Hematopoietic multipotent progenitor cell treated with erythropoietin and hydrocortisone succinate and interleukin-3 and kit ligand, for 15 days (in vitro differentiated cells): ENCODE data around the gene ADAP1.
"Not testable (repeated sequence)": the region's sequence is repeated elsewhere in the genome, so short reads cannot be mapped to it uniquely, and the experiment has no call there.

ENCODE experiments used
- DNase-seq: peaks from one replicate; pipeline ENCODE4 v3.0.0-alpha.2; 2015; ENCODE audit warnings: low spot score

Gene ADAP1

DNA sequence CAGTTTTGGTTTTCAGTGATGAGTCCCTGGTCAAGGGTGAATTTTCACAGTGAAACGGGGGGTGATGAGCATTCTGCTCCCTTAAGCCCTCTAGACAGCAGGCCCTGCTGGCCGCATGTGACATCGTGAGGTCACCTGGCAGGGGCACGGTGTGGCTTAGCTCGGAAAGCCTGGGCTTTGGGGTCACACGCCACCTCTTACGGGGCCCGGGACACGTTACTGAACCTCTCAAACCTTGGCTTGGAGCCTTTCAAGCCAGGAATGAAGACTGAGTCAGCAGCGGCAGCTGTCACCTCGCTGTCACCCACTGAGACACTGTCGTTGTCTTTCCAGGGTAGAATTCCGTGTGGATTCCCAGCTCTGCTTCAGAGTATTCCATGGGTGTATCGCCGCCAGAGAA, 74.0 kb downstream of the ADAP1 start:
- DNase-seq, result no peak

DNA sequence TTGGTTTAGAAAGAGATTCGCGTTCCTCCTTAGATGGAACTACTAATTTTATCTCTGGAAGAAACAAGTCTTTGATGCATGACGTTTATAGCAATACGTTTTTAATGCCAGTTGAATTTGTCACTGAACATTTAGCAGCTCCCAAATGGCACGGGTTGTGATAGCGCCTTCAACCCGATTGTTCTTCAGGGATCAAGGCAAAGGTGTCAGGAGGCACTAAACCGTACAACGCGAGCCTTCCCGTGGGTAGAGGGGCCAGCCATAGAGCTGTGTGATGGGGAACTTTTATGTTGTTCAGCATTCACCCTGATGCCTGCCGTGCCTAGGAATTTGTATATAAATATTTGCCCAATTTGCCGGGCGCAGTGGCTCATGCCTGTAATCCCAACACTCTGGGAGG, 74.8 kb downstream of the ADAP1 start:
- DNase-seq, result no peak

DNA sequence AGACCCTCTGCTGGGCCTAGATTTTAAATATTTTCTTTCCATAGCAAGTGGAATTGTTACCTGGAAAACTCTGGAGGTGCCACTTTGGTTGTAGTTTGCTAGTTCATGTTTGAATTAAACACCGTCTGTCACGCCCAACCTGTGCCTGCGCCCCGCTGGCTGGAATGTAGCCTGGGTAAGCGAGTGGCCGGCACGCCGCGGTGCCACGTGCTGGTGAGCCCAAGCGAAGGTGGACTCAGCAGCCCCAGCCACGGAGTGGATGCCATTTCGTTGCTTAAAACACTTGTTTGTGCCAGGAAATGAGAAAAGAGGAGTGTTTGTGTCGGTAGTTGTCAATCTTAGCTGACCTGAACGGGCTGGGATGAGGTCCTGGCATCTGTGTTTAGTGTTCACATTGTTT, 75.4 kb downstream of the ADAP1 start:
- no peak for DNase-seq

DNA sequence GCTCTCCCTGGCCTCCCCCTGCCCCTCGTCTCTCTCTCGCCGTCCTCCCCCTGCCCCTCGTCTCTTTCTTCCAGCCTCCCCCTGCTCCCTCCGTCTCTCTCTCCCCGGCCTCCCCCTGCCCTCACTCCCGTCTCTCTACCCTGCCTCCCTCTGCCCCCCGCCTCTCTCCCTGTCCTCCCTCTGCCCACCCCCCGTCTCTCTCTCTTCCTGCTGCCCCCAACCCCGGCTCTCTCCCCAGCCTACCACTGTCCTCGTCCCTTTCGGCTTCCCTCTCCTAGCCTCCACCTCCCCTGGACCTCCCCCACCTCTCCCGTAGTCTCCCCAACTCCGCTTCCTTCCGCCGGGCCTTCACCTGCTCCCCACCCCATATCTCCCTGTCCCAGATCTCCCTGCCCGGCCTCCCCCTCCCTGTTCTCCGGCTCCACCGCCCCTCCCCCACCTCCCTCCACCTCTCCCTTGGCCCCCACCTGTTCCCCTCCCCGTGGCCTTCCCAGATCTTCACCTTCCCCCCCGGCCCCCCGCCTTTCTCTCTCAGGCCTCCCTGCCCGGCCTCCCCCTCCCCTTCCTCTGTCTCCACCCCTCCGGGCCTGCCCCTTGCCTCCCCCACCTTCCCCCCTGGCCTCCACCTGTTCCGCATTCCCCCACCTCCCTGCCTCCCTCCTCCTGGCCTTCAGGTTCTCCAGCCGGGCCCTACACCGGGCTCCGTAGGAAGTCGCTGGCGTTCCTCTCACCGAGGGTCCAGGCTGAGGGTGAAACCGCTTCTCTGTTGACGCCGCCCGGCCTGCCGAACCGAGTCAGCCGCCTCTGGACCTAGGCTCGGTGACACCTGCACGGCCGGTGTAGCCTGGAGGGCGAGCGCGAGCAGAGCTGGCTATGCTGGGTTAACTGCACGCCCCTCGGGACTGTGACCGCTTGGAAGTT, 76.9 kb downstream of the ADAP1 start:
- DNase-seq, result peak; percentile 27

DNA sequence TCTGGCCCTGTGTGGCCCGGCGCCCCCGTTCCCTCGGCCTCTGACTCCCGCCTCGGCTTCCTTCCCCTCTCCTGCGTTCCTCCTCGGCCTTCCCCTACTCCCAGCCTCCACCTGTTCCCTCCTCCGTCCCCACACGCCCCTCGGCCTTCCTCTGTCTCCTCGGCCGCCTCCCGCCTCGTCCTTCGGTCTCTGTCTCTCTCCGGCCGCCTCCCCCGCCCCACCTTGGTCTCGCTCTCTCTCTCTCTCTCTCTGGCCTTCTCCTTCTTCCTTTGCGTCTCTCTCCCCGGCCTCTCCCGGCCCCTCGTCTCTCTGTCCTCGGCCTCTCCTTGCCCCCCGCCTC, 77.5 kb downstream of the ADAP1 start:
- no peak for DNase-seq

DNA sequence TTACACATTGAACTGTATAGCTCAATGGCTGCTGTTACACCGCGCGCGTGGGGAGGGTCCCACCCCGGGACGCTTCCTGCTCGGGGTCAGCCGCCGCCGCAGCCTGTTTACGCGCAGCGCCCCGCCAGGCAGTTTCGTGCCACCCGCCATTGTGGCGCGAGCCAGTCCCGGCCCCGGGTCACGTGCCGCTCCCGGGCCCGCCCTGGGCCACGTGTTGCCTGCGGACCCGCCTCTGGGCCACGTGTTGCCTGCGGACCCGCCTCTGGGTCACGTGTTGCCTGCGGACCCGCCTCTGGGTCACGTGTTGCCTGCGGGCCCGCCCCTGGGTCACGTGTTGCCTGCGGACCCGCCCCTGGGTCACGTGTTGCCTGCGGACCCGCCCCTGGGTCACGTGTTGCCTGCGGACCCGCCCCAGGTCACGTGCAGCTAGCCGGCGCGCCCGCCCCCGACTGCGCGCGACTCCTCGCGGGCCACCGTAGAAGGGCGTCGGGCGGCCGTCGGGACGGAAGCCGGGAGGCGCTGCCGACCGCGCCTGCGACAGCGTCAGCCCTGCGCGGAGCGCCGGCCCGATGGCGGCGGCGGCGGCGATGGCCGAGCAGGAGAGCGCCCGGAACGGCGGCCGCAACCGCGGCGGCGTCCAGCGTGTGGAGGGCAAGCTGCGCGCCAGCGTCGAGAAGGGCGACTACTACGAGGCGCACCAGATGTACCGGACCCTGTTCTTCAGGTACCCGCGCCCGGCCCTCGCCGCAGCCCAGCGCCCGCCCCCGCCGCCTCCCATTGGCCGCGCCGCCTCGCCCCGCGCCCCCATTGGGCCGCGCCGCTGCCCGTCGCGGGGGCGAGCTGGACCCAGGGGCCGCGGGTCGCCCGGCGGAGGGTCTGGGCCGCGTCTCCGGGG, 78.2 kb downstream of the ADAP1 start, which contains the start of gene GET4:
TSS of gene GET4 (plus strand) at position 478 of the 895 bp plus-strand sequence. CDS start at position 570, 92 bp downstream.
- DNase-seq, result peak; percentile 92

DNA sequence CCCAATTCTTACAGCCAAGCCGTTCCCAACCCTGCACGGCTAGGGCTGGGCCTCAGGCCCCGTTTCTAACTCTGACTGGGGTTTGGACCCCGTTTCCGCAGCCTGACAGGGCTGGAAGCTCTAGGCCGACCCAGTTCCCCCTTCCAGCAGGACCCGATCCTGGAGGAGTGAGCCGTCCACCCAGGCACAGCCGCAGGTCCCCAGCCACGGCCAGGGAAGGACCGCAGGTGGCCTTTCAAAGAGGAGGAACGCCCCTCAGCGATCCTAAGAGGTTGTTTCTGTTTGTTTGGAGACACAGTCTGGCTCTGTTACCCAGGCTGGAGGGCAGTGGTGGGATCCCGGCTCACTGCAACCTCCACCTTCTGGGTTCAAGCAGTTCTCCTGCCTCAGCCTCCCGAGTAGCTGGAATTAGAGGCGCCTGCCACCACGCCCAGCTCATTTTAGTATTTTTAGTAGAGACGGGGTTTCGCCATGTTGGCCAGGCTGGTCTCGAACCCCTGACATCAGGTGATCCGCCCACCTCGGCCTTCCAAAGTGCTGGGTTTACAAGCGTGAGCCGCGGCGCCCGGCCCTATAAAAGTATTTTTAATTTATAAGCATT, 78.9 kb downstream of the ADAP1 start:
- DNase-seq, result no peak

DNA sequence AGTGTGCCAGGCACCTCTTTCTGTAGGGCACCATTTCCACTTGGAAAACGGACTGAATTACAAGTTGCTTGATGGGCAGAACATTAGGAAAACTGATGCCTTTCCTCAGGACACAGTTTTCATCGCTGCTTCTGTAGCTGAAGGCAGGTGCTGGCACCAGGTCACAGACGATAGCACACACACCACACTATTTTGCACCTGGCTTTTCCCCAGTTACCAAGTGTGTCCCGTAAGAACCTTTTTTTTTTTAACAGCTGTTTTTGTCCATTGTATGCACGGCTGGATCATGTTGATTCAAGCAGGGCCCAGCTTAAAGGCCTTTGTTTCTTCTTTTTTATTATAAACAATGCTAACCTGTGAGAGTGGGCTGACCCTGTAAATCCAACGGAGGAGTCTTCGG, 79.4 kb downstream of the ADAP1 start:
- DNase-seq, result no peak

DNA sequence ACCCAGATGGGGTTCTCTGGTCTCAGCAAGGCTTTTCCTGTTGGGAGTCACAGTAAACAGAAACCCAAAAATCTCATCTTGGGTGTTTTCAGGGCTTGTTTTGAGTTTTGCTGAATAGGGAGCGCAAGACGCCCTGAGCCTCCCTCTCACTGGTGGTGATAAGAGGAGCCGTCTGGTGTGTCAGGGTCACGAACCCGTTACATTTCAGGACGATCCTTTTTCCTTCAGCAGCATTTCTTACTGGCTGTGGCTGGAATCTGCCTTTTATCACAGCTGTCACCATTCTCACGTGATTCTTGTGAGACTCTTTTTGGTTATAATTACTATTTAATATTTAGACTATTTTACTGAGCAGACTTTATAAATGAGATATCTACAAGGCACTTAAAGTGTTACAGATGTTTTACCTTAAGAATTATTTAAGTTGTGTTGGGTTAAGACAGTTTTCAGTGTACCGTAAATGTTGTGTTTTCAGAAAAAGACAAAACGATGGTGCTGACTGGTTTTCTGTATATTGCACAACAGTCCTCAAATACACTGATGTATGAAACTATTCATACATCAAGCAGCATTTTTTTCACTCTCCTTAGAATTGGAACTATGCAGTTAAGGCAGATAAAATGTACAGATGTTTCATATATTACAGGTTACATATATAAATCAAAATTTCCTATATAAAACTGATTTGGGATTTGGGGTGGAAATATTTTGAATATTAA, 80.3 kb downstream of the ADAP1 start:
- DNase-seq, result peak; percentile 55

DNA sequence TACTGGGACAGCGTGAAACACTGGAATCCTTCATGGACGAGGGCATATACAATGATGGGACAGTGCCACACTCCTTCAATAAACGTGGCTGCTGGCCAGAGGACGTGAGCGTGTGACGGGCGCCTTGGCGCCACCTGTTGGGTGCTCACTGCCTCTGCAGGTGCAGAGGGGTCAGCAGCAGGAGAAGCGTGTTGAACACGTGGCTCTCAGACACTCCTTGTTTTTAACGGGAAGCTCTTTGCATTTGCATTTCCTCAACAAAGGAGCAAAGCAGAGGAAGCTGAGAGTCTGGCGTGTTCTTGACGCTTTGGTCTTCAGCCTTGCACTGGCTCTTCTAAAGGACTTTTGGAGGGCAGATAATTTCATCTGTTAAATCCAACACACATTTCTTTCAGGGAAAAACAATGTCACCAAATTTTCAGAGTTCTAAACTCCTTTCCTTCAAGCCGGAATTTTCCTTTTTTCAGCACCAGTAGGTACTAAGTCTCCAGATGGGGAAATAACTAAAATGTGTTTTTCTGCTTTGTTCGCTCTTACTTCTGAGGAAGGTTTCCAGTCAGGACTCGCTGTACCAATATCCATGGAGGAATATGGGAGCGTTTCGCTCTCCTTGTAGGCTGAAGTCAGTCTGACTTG, 81.0 kb downstream of the ADAP1 start:
- peak; percentile 88 for DNase-seq

DNA sequence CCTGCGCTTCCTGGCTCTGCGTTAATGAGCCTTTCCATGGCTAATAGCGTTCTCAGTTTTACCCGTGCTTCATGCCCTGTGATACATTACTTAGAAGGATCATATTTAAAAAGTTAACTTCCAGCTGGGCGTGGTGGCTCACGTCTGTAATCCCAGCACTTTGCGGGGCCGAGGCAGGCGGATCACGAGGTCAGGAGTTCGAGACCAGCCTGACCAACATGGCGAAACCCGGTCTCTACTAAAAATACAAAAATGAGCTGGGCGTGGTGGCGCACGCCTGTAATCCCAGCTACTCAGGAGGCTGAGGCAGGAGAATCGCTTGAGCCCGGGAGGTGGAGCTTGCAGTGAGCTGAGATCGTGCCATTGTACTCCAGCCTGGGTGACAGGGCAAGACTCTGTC, 81.8 kb downstream of the ADAP1 start:
- not testable (repeated sequence) for DNase-seq

DNA sequence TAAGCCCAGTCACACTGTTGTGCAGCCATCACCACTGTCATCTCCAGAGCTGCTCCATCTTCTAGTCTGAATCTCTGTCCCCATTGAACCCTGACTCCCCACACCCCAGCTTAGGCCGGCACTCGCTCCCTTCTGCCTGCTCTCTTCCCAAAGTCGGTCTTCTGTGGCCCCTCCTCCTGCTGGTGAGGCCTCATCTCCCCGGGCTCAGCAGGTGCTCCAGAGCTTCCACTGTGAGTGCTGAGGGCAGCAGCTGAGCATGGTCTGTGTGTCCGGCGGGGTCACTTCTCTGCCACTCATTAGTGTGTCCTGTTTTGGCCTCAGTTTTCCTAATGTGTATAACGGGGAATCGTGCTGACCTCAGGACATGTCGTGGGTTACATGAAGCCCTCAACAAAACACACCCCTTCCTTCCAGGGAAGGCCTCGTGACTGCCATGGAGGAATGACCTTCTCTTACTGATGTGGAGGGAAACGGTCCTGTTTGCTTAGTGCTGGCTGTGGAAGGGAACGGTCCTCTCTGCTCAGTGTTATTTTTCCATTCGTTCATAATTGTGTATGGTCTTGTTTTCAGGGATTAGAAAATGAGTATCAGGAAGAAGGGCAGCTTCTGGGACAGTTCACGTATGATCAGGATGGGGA, 82.5 kb downstream of the ADAP1 start:
- DNase-seq, result no peak

DNA sequence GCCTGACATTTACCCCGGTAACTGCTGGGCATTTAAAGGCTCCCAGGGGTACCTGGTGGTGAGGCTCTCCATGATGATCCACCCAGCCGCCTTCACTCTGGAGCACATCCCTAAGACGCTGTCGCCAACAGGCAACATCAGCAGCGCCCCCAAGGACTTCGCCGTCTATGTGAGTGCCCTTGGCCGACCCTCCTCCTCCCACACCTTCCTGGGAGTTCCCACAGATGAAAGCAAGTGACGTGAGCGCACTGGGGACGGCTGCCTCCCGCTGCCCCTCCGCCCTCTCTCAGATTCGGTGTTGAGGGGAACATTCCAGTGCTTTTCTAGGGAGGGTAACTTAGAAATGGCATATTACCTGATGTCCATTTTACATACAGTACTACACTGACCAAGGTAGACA, 85.1 kb downstream of the ADAP1 start:
- DNase-seq, result no peak

DNA sequence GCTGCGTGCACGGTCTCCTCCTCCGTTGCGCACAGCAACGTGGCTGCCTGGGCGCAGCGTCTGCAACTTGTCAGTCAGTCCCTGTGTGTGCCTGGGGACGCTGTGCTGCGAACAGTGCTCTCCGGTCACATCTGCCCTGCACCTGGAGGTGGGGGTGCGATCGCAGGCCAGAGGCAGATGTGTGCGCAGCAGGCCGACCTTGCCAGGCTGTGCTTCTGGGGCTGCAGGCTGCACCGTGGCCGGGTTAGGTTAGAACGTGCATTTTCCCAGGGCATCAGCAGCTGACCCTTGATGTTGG, 86.3 kb downstream of the ADAP1 start:
- no peak for DNase-seq

DNA sequence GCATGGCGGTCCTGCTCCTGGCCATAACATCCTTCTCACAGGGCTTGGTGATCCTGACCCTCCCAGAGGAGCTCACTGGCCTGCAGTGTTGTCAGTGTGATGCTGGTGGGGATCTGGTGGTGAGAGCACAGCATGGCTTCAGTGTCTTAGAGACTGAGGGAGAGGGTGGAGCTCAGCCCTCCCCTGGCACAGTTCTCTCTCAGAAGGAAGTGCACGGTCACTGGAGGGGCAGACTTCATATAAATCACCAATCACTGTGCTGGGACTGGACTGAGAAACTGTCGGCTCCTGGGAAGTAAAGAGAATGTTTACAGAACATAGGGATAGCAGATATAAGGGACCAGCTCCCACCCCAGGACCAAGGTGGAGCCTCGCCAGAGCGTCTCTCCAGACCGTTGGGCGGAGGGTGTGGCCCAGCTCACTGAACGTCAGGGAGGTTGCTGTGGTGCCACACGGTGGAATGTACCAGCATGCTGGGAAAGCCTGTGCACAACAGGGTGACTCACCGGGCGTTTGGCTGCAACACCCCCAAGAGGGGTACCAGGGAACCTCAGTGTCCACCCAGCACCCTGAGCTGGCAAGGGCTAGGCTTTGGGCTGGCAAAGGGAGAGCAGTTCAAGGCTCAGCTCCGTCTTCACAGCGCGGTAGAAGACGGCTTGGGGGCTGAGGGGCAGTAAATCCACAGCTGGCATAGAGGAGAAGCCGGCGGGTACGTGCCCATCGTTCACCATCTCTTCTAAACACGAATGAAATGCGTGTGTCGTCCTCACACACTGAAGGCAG, 86.9 kb downstream of the ADAP1 start:
- peak; percentile 70 for DNase-seq

DNA sequence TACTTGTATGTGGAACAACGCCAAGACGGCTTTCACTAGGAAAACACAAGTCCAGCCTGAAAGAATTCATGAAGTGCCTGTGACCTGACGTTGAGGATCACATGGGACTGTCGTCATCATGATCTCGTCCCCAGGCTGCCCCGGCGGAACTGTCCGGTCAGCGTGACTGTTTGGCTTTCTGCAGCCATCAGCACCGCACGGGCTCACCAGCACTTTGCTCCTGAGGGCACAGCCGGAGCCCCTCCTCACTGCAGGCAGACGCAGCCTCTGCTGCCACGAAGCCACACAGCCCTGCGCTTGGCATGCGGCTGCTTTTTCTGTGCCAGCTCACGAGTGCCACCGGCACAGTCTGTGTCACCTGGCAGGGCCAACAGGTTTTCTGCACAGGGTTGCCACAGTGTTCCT, 87.5 kb downstream of the ADAP1 start:
- DNase-seq, result no peak

DNA sequence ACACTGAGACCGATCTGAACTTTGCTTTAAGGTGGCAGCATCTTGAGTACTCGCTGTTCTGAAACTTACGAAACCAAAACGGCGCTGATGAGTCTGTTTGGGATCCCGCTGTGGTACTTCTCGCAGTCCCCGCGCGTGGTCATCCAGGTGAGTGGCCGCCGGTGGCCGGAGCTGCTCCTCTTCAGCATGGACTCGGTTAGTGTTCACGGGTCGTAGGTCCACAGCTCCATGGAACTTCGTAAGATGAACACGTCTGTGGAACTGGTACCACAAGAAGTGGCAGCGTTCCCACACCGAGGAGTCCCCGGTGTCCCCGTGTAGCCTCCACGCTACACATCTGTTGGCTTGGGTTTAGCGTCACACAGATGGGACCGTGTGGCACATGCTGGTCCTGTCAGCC, 88.6 kb downstream of the ADAP1 start:
- no peak for DNase-seq

DNA sequence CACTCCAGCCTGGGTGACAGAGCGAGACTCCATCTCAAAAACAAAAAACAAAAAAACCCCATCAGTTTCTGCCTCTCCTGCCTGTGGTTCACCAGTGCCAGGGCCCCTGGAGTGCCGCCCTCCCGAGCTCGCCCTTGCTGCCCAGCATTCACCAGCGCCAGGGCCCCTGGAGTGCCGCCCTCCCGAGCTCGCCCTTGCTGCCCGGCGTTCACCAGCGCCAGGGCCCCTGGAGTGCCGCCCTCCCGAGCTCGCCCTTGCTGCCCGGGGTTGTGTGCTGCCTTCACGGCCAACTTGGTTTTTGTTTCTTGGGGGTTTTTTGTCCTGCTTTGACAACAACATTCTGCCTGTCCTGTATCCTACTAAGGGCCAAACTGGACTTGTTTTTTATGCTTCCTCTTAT, 91.4 kb downstream of the ADAP1 start:
- DNase-seq, result no peak

DNA sequence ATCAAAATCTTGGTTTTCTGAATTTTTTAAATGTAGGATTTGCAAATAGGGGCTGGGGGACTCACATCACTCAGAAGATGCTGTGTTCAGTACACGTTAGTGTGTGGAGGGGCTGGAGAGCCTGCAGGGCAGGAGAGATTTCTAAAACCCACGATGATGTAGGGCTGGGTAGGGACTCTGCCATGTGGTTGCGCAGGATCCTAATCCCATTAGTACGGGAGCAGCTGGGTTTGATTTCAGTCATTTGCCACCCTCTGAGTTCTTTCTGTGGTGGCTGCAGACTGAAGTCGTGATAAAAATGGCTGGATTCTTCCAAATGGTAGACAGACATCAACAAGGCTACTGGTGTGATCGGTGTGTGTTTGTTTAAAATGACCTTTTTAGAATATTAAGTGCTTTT, 92.3 kb downstream of the ADAP1 start:
- no peak for DNase-seq

DNA sequence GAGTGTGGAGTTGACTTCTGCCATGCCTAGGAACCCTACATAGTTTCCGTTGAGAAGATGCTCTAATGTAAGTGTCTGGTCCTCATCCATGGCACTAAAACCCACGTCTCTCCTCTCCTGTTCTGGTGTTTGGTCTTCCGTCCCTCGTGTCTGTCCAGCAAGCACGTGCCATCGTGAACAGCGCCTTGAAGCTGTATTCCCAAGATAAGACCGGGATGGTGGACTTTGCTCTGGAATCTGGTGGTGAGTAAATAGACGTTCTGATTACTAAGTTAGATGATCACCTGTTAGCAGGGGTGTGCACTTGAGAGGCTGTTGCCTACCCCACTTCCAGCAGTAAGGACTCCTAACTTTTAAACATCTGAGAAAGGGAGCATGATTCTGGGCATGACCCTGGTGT, 93.3 kb downstream of the ADAP1 start:
- DNase-seq, result no peak
